ENCODE results near the gene FLYWCH1. TPM values are rescaled to one million over a fixed set of nuclear protein-coding genes. Genes with fewer than 3 reads are reported as not detected.
A peak's percentile ranks its signal among the peaks of the same experiment; 100 is the strongest.

FLYWCH1 gene
- total and polyA plus RNA-seq, 2 donors (not counting 1 experiment from before 2014, with no cell fraction given): 12.0 to 58.5 TPM

DNA sequence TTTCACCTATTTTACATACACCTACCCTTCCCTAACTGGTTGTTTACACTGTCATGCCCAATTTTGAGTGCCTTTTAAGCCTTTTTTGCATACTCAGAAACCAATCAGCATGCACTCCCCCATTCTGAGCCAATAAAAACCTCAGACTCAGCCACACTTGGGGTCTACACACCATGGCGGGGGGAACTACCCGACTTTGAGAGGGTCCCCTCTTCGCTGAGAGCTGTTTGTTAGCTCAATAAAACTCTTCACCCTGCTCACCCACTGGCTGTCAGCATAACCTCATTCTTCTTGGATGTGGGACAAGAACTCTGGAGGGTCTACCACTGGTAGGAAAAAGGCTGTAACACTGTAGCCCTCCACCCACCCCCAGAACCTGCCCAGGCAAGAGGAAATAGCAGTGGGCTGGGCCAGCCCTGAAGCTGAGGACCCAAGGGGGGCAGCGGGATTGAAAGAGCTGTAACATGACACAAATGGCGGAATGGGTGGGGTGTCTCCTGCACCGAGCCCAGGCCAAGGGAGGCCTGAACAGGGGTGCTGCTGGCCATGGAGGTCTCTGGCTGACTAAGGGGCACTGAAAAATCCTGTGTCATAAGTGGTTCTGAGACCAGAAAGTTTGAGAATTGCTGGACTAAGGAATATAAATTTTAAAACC lies 31.8 kb upstream of the FLYWCH1 start:
- Histone ChIP-seq H3K27ac (ENCODE audit: insufficient read depth, low read length) (no peak overlapping the region), H3K79me2 (ENCODE audit: control insufficient read depth, insufficient read depth, low read length) (peaks cover 6% of the 10 kb centered on the region), H3K4me1 (ENCODE audit: control insufficient read depth, extremely low read depth, insufficient read depth, low read length) (no peaks in the 10 kb centered on the region), H3K4me3 (replicated peaks in 1 of 4; ENCODE audit: control extremely low read depth in 1 of 4, insufficient read depth in 1 of 4, low read depth in 3 of 4, low read length in 4 of 4) (no peak overlapping the region), H4K20me1 (ENCODE audit: control insufficient read depth, extremely low read depth, insufficient read depth, low read length) (no peaks in the 10 kb centered on the region), H3K27me3 (ENCODE audit: control insufficient read depth, insufficient read depth, low read length) (no peaks in the 10 kb centered on the region), H3K9ac (ENCODE audit: insufficient read depth, low read length) (no peak overlapping the region), H2AFZ (ENCODE audit: low read length) (no peak overlapping the region), H3K9me3 (ENCODE audit: control insufficient read depth, insufficient read depth, low read depth, low read length) (no peaks in the 10 kb centered on the region), H3K4me2 (ENCODE audit: extremely low read depth, insufficient read depth, low read length) (no peak overlapping the region), H3K36me3 (ENCODE audit: control insufficient read depth, insufficient read depth, low read length) (no peaks in the 10 kb centered on the region)
- TF ChIP-seq, protein P1, sequence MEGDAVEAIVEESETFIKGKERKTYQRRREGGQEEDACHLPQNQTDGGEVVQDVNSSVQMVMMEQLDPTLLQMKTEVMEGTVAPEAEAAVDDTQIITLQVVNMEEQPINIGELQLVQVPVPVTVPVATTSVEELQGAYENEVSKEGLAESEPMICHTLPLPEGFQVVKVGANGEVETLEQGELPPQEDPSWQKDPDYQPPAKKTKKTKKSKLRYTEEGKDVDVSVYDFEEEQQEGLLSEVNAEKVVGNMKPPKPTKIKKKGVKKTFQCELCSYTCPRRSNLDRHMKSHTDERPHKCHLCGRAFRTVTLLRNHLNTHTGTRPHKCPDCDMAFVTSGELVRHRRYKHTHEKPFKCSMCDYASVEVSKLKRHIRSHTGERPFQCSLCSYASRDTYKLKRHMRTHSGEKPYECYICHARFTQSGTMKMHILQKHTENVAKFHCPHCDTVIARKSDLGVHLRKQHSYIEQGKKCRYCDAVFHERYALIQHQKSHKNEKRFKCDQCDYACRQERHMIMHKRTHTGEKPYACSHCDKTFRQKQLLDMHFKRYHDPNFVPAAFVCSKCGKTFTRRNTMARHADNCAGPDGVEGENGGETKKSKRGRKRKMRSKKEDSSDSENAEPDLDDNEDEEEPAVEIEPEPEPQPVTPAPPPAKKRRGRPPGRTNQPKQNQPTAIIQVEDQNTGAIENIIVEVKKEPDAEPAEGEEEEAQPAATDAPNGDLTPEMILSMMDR (conservative IDR thresholded peaks at IDR 0.05 in 1 of 2, IDR thresholded peaks at IDR 0.05 in 1 of 2; ENCODE audit: low read depth in 1 of 2, low read length in 2 of 2): no peak
- TF ChIP-seq EZH2 (IDR thresholded peaks at IDR 0.05; ENCODE audit: low read length, missing control alignments): no peak
- DNase-seq (ENCODE audit: low read depth in 2 of 2): no peak

- peak overlapping the region; percentile 99 for H3K4me2 ChIP-seq (ENCODE audit: extremely low read depth, insufficient read depth, low read length)
- H3K27me3 ChIP-seq (ENCODE audit: control insufficient read depth, insufficient read depth, low read length): no peaks in the 10 kb centered on the region
- no peaks in the 10 kb centered on the region for H3K9me3 ChIP-seq (ENCODE audit: control insufficient read depth, insufficient read depth, low read depth, low read length)
- peak overlapping the region; percentile 90 for H3K27ac ChIP-seq (ENCODE audit: insufficient read depth, low read length)
- peak overlapping the region; percentile 71 to 87 (median 82) for H3K4me3 ChIP-seq (replicated peaks in 1 of 4; ENCODE audit: control extremely low read depth in 1 of 4, insufficient read depth in 1 of 4, low read depth in 3 of 4, low read length in 4 of 4)
- H3K79me2 ChIP-seq (ENCODE audit: control insufficient read depth, insufficient read depth, low read length): peaks cover 8% of the 10 kb centered on the region
- peak overlapping the region; percentile 93 for H2AFZ ChIP-seq (ENCODE audit: low read length)
- no peaks in the 10 kb centered on the region for H4K20me1 ChIP-seq (ENCODE audit: control insufficient read depth, extremely low read depth, insufficient read depth, low read length)
- TF ChIP-seq EZH2 (IDR thresholded peaks at IDR 0.05; ENCODE audit: low read length, missing control alignments): no peak
- TF ChIP-seq, protein P1 (conservative IDR thresholded peaks at IDR 0.05 in 1 of 2, IDR thresholded peaks at IDR 0.05 in 1 of 2; ENCODE audit: low read depth in 1 of 2, low read length in 2 of 2): no peak
- peaks cover 2% of the 10 kb centered on the region for H3K4me1 ChIP-seq (ENCODE audit: control insufficient read depth, extremely low read depth, insufficient read depth, low read length)
- no peak for DNase-seq (ENCODE audit: low read depth in 2 of 2)
- peak overlapping the region; percentile 73 for H3K9ac ChIP-seq (ENCODE audit: insufficient read depth, low read length)
- H3K36me3 ChIP-seq (ENCODE audit: control insufficient read depth, insufficient read depth, low read length): no peaks in the 10 kb centered on the region
Measured at GRCh38 chr16:2881783-2882649, 29.7 kb upstream of the FLYWCH1 start.

Data from fibroblast of lung (primary cell).